WTC11 (cell line): ENCODE measurements around the gene IDUA. TPM values are rescaled to one million over a fixed set of nuclear protein-coding genes. Genes with fewer than 3 reads are reported as not detected.

Source experiments
- ATAC-seq: fragments of 200-7000 bp; cut with Tn5 transposase; 2 replicates; pipeline ENCODE4 v1.10.0; 2021; ENCODE audit warnings: mild to moderate bottlenecking, moderate library complexity
- CTCF ChIA-PET: fragments of 300-600 bp; sonication (Branson Sonifier 250); formaldehyde crosslinking; loops from one replicate; lab custom pipeline; 2021; ENCODE audit warnings: antibody characterized with exemption; lab: Charles Lee
- POLR2A ChIA-PET: fragments of 350-600 bp; sonication (Branson Sonifier 250); formaldehyde crosslinking; loops from one replicate; lab custom pipeline; 2021; ENCODE audit warnings: antibody characterized with exemption; lab: Charles Lee
- DNase-seq: peaks from one replicate; pipeline ENCODE4 v3.0.0; 2021; ENCODE audit warnings: low spot score
- H3K27ac Mint-ChIP-seq: 2 replicates; pipeline ENCODE4 v1.8.0; 2021; ENCODE audit warnings: mixed read lengths
- H3K27me3 Mint-ChIP-seq: 2 replicates; pipeline ENCODE4 v1.8.0; 2021; ENCODE audit warnings: low read depth, mild to moderate bottlenecking, moderate library complexity, mixed read lengths
- H3K36me3 Mint-ChIP-seq: 2 replicates; pipeline ENCODE4 v1.8.0; 2021; ENCODE audit warnings: mixed read lengths
- H3K4me1 Mint-ChIP-seq: 2 replicates; pipeline ENCODE4 v1.8.0; 2022; ENCODE audit warnings: mixed read lengths
- H3K4me3 Mint-ChIP-seq: 2 replicates; pipeline ENCODE4 v1.8.0; 2021; ENCODE audit warnings: mild to moderate bottlenecking, moderate library complexity, mixed read lengths
- H3K9me3 Mint-ChIP-seq: 2 replicates; pipeline ENCODE4 v1.8.0; 2021; ENCODE audit warnings: mixed read lengths
- AR ChIP-seq: fragments of 250-450 bp; sonication (Bioruptor Pico); IDR thresholded peaks from 2 replicates; pipeline ENCODE4 v1.9.0; 2021; ENCODE audit warnings: mild to moderate bottlenecking
- EMX1 ChIP-seq: fragments of 250-450 bp; sonication (Bioruptor Pico); IDR thresholded peaks from 2 replicates; pipeline ENCODE4 v1.8.0; 2021; ENCODE audit warnings: mild to moderate bottlenecking
- FOXK1 ChIP-seq: sonication (generic); formaldehyde crosslinking; IDR thresholded peaks from 2 replicates; pipeline ENCODE4 v1.8.0; 2022; ENCODE audit warnings: mild to moderate bottlenecking, moderate library complexity, missing genetic modification reagents
- HMGXB4 ChIP-seq: sonication (generic); formaldehyde crosslinking; IDR thresholded peaks from 2 replicates; pipeline ENCODE4 v1.8.1; 2023; ENCODE audit warnings: mild to moderate bottlenecking, moderate library complexity, missing genetic modification reagents
- IRF1 ChIP-seq: sonication (generic); formaldehyde crosslinking; IDR thresholded peaks from 2 replicates; pipeline ENCODE4 v1.8.0; 2023; ENCODE audit warnings: missing genetic modification reagents
- MXD4 ChIP-seq: fragments of 250-450 bp; sonication (Bioruptor Pico); IDR thresholded peaks from 2 replicates; pipeline ENCODE4 v1.8.0; 2021; ENCODE audit warnings: mild to moderate bottlenecking, moderate library complexity, borderline replicate concordance
- ZBTB43 ChIP-seq: sonication (generic); formaldehyde crosslinking; IDR thresholded peaks from 2 replicates; pipeline ENCODE4 v1.8.1; 2023; ENCODE audit warnings: mild to moderate bottlenecking, missing genetic modification reagents
- ZNF232 ChIP-seq: sonication (generic); formaldehyde crosslinking; IDR thresholded peaks from 2 replicates; pipeline ENCODE4 v1.8.0; 2022; ENCODE audit warnings: mild to moderate bottlenecking, missing genetic modification reagents
- ZSCAN18 ChIP-seq: fragments of 250-450 bp; sonication (Bioruptor Pico); IDR thresholded peaks from 2 replicates; pipeline ENCODE4 v2.1.2; 2022; ENCODE audit warnings: mild to moderate bottlenecking, moderate library complexity
- total RNA-seq: library from RNA; stranded (reverse); gene quantifications from 3 replicates; pipeline ENCODE4 v1.2.3, GENCODE V29; 2021
- TF ChIP-seq, protein P1 (sequence below): fragments of 250-450 bp; sonication (Bioruptor Pico); IDR thresholded peaks from 2 replicates; pipeline ENCODE4 v1.9.0; 2021; ENCODE audit warnings: moderate library complexity, mild to moderate bottlenecking, inconsistent platforms, borderline replicate concordance
- TF ChIP-seq, protein P2 (sequence below): sonication (generic); formaldehyde crosslinking; IDR thresholded peaks from 2 replicates; pipeline ENCODE4 v1.8.0; 2022; ENCODE audit warnings: missing genetic modification reagents
- TF ChIP-seq, protein P3 (sequence below): sonication (generic); formaldehyde crosslinking; IDR thresholded peaks from 2 replicates; pipeline ENCODE4 v1.8.0; 2022; ENCODE audit warnings: mild to moderate bottlenecking, missing genetic modification reagents
- TF ChIP-seq, protein P4 (sequence below): sonication (generic); formaldehyde crosslinking; conservative IDR thresholded peaks from 2 replicates; pipeline ENCODE4 v1.8.1; 2022; ENCODE audit warnings: mild to moderate bottlenecking, missing genetic modification reagents
- TF ChIP-seq, protein P5 (sequence below): sonication (generic); formaldehyde crosslinking; IDR thresholded peaks from 2 replicates; pipeline ENCODE4 v1.8.1; 2022; ENCODE audit warnings: low read depth, mild to moderate bottlenecking, moderate library complexity, missing genetic modification reagents, borderline replicate concordance

The IDUA gene
- total RNA-seq, 1 experiment from 2014 or later: 8.7 TPM

DNA sequence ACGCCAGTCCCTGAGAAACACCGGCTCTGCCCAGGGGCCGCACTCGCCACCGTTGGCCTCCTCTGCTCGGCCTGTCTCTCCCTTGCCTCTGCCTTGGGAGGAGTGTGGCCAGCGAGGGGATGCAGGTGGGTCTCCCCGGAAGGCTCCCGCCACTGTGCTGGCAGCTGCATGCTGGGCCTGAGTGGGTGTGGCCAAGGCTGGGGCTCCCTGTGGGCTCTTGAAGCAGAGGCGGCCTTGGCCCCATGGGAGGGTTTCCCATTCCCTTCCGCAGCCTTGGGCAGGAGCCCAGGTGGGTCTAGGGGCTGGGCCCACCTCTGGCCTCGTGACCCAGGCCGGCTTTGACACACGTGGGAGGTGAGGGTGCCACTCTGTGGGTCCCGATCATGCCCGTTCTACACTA, 43.7 kb downstream of the IDUA start:
- Mint-ChIP-seq H3K9me3 (no peaks in the 10 kb centered on the region), H3K4me1 (no peaks in the 10 kb centered on the region; the same call in 1 of the 2 replicates), H3K27ac (no peak overlapping the region), H3K36me3 (peaks cover 6% of the 10 kb centered on the region; the same call in 1 of the 2 replicates), H3K4me3 (no peak overlapping the region), H3K27me3 (no peaks in the 10 kb centered on the region)
- ChIA-PET POLR2A (no interaction called here), CTCF (interaction anchor here (1.2 kb wide), 1 partner anchor 21 kb away, joined by 3 read pairs; no protein-coding TSS in a partner anchor)
- ATAC-seq (no peak), DNase-seq (no peak)
- TF ChIP-seq IRF1 (no peak), HMGXB4 (no peak), ZBTB43 (CRISPR knock-in tag) (no peak), ZNF232 (CRISPR knock-in tag) (no peak), FOXK1 (CRISPR knock-in tag) (no peak), MXD4 (CRISPR knock-in tag) (no peak), EMX1 (CRISPR knock-in tag) (no peak)
- TF ChIP-seq, protein P1, sequence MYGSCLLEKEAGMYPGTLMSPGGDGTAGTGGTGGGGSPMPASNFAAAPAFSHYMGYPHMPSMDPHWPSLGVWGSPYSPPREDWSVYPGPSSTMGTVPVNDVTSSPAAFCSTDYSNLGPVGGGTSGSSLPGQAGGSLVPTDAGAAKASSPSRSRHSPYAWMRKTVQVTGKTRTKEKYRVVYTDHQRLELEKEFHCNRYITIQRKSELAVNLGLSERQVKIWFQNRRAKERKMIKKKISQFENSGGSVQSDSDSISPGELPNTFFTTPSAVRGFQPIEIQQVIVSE (CRISPR knock-in tag): no peak
- TF ChIP-seq, protein P2, sequence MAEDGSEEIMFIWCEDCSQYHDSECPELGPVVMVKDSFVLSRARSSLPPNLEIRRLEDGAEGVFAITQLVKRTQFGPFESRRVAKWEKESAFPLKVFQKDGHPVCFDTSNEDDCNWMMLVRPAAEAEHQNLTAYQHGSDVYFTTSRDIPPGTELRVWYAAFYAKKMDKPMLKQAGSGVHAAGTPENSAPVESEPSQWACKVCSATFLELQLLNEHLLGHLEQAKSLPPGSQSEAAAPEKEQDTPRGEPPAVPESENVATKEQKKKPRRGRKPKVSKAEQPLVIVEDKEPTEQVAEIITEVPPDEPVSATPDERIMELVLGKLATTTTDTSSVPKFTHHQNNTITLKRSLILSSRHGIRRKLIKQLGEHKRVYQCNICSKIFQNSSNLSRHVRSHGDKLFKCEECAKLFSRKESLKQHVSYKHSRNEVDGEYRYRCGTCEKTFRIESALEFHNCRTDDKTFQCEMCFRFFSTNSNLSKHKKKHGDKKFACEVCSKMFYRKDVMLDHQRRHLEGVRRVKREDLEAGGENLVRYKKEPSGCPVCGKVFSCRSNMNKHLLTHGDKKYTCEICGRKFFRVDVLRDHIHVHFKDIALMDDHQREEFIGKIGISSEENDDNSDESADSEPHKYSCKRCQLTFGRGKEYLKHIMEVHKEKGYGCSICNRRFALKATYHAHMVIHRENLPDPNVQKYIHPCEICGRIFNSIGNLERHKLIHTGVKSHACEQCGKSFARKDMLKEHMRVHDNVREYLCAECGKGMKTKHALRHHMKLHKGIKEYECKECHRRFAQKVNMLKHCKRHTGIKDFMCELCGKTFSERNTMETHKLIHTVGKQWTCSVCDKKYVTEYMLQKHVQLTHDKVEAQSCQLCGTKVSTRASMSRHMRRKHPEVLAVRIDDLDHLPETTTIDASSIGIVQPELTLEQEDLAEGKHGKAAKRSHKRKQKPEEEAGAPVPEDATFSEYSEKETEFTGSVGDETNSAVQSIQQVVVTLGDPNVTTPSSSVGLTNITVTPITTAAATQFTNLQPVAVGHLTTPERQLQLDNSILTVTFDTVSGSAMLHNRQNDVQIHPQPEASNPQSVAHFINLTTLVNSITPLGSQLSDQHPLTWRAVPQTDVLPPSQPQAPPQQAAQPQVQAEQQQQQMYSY (CRISPR knock-in tag): no peak
- TF ChIP-seq, protein P3, sequence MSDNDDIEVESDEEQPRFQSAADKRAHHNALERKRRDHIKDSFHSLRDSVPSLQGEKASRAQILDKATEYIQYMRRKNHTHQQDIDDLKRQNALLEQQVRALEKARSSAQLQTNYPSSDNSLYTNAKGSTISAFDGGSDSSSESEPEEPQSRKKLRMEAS (CRISPR knock-in tag): no peak
- TF ChIP-seq, protein P4, sequence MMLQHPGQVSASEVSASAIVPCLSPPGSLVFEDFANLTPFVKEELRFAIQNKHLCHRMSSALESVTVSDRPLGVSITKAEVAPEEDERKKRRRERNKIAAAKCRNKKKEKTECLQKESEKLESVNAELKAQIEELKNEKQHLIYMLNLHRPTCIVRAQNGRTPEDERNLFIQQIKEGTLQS: no peak

DNA sequence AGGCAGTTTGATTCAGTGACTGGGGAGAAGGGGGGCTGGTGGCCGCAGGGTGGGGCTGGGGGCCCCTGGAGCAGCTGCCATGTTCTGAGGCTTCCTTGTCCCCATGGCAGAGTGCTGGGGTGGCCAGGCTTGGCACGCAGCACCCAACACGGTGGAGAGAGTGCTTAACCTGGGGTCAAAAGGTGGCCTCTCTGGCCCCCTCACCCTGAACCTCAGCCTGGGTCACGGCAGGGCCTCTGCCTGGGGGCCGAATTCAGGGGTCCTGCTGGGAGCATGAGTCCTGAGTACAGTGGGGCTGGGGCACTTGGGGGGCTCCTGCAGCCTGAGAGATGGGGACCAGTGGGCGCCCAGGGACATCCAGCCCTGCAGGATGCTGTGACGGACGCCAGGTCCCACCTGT, 44.5 kb downstream of the IDUA start:
- Mint-ChIP-seq H3K4me1 (no peaks in the 10 kb centered on the region), H3K27ac (no peak overlapping the region), H3K36me3 (no peaks in the 10 kb centered on the region), H3K9me3 (no peaks in the 10 kb centered on the region), H3K27me3 (no peaks in the 10 kb centered on the region), H3K4me3 (no peak overlapping the region)
- DNase-seq (no peak), ATAC-seq (no peak)
- CTCF ChIA-PET: interaction anchor here (1.2 kb wide), 1 partner anchor 21 kb away, joined by 3 read pairs; no protein-coding TSS in a partner anchor
- POLR2A ChIA-PET: no interaction called here
- TF ChIP-seq, protein P2 (CRISPR knock-in tag): no peak
- TF ChIP-seq AR: no peak
- TF ChIP-seq, protein P5, sequence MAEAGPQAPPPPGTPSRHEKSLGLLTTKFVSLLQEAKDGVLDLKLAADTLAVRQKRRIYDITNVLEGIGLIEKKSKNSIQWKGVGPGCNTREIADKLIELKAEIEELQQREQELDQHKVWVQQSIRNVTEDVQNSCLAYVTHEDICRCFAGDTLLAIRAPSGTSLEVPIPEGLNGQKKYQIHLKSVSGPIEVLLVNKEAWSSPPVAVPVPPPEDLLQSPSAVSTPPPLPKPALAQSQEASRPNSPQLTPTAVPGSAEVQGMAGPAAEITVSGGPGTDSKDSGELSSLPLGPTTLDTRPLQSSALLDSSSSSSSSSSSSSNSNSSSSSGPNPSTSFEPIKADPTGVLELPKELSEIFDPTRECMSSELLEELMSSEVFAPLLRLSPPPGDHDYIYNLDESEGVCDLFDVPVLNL: no peak
- no peak for TF ChIP-seq ZSCAN18
